ENCODE measurements around the gene NOL6.

DNA sequence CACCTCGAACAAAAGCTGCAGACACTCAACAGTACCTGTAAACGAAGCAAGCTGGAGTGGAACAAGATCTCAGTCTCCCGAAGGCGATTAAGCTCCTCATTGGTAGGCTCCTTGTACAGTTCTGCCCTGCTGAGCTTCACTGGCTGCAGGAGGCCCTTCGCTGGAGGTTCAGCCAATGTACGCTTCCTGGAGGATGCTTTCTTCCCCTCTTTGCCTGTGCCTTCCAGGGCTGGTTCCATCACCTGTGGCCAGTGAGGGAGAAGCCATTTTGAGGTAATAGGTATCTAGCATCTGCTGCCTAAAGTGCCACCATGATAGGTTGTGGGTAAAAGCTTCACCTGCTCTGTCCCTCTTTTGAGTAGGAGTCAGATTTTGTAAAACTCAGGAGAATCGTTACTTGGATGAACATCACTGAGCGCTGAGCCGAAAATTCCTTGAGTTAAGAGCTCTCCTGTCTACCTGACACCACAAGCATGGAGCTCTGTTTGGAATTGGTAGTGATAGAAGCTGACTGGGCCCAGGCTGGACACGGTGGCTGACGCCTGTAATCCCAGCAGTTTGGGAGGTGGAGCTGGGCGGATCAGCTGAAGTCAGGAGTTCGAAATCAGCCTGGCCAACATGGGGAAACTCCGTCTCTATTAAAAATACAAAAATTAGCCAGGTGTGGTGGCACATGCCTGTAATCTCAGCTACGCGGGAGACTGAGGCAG lies 1.4 kb downstream of the NOL6 start:
- TF ChIP-seq, protein P1, sequence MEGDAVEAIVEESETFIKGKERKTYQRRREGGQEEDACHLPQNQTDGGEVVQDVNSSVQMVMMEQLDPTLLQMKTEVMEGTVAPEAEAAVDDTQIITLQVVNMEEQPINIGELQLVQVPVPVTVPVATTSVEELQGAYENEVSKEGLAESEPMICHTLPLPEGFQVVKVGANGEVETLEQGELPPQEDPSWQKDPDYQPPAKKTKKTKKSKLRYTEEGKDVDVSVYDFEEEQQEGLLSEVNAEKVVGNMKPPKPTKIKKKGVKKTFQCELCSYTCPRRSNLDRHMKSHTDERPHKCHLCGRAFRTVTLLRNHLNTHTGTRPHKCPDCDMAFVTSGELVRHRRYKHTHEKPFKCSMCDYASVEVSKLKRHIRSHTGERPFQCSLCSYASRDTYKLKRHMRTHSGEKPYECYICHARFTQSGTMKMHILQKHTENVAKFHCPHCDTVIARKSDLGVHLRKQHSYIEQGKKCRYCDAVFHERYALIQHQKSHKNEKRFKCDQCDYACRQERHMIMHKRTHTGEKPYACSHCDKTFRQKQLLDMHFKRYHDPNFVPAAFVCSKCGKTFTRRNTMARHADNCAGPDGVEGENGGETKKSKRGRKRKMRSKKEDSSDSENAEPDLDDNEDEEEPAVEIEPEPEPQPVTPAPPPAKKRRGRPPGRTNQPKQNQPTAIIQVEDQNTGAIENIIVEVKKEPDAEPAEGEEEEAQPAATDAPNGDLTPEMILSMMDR (IDR thresholded peaks at IDR 0.05), result no peak
- TF ChIP-seq EP300 (IDR thresholded peaks at IDR 0.05; ENCODE audit: low read depth), result no peak
